Smooth muscle cell (in vitro differentiated cells): Measurements from ENCODE around the gene PRKG1. TPM values are rescaled to one million over a fixed set of nuclear protein-coding genes. Genes with fewer than 3 reads are reported as not detected.

ENCODE experiments used
- DNase-seq: peaks from one replicate; lab custom pipeline; 2025; ENCODE audit not compliant: unreplicated experiment; lab: John Stamatoyannopoulos, UW
- H2AFZ ChIP-seq: fragments of 200-600 bp; sonication (generic); 2 replicates; pipeline ENCODE4 v1.6.0; 2016; ENCODE audit warnings: antibody characterized with exemption, low read depth, mild to moderate bottlenecking
- H3F3A ChIP-seq: fragments of 200-600 bp; sonication (generic); 2 replicates; pipeline ENCODE4 v1.6.0; 2017; ENCODE audit warnings: antibody characterized with exemption, low read depth
- H3K27ac ChIP-seq: fragments of 200-600 bp; sonication (generic); 2 replicates; pipeline ENCODE4 v1.5.1; 2016; ENCODE audit warnings: low read depth, mild to moderate bottlenecking
- H3K27me3 ChIP-seq: fragments of 200-600 bp; sonication (generic); 2 replicates; pipeline ENCODE4 v1.6.1; 2016; ENCODE audit warnings: low read depth, mild to moderate bottlenecking
- H3K36me3 ChIP-seq: fragments of 200-600 bp; sonication (generic); 2 replicates; pipeline ENCODE4 v1.5.1; 2016; ENCODE audit warnings: low read depth
- H3K4me1 ChIP-seq: fragments of 200-600 bp; sonication (generic); 2 replicates; pipeline ENCODE4 v1.5.1; 2016; ENCODE audit warnings: low read depth
- H3K4me2 ChIP-seq: fragments of 200-600 bp; sonication (generic); 2 replicates; pipeline ENCODE4 v1.6.0; 2016; ENCODE audit warnings: mild to moderate bottlenecking
- H3K4me3 ChIP-seq: fragments of 200-600 bp; sonication (generic); 2 replicates; pipeline ENCODE4 v1.5.1; 2016; ENCODE audit warnings: mild to moderate bottlenecking
- H3K79me2 ChIP-seq: fragments of 200-600 bp; sonication (generic); 2 replicates; pipeline ENCODE4 v1.6.0; 2016; ENCODE audit warnings: low read depth, mild to moderate bottlenecking
- H3K9ac ChIP-seq: fragments of 200-600 bp; sonication (generic); 2 replicates; pipeline ENCODE4 v1.6.0; 2016; ENCODE audit warnings: low read depth
- H3K9me3 ChIP-seq: fragments of 200-600 bp; sonication (generic); replicated peaks from 2 replicates; pipeline ENCODE4 v1.5.1; 2016; ENCODE audit warnings: low read depth
- H4K20me1 ChIP-seq: fragments of 200-600 bp; sonication (generic); 2 replicates; pipeline ENCODE4 v1.6.0; 2016; ENCODE audit warnings: low read depth
- WGBS: methylation state at CpG from one replicate; pipeline ENCODE4 v1.1.7; 2016; ENCODE audit warnings: low lambda C conversion rate; 5-methylcytosine and 5-hydroxymethylcytosine counted together
- polyA plus RNA-seq: library from polyadenylated mRNA; unstranded; fragments of >200 nt; fragmentation: Nextera tagmentation; extraction: Ambion mirVana; gene quantifications from 2 replicates; pipeline ENCODE4 v1.2.1, GENCODE V29; 2016
- total RNA-seq: library from RNA; depleted of rRNA; stranded (reverse); fragments of >200 nt; gene quantifications from 2 replicates; pipeline ENCODE4 v1.2.3, GENCODE V29; 2014
- TF ChIP-seq, protein P1 (sequence below): fragments of 200-600 bp; sonication (generic); IDR thresholded peaks from 2 replicates; pipeline ENCODE4 v1.5.1; 2017; ENCODE audit warnings: borderline replicate concordance, mild to moderate bottlenecking, antibody characterized with exemption; ENCODE audit not compliant: insufficient read depth, poor library complexity, severe bottlenecking

Gene PRKG1
- total and polyA plus RNA-seq, 2 experiments from 2014 or later, result 7.2 to 13.4 TPM

DNA sequence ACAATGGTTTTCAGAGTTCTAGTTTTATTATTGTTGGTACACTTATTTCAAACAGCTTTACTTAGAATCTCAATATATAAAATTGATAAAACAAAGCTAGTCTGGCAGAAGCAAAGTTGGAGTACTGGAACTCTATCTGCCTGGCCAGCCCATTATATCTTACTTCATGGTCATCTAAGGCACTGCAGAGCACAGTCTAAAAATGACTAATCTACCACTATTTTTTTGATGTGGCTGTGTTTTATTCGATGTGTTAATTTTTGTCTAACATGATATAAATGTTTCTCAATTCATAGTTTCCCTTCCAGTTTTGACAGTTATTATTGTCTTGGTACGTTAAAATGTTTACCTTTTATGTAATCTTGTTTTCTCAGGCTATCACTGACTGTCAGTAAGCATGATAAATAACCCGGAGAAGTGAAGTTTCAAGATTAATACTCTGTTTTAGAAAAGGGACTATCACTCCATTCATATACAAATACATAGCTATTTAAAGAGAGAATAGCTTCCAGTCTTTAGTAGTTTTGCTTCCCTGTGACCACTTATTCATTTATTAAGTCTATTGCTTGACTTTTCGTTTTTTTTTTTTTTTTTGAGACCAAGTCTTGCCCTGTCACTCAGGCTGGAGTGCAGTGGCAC is 685.7 kb downstream of the PRKG1 start:
- 73% methylated on average over 4 of the region's 4 CpGs for WGBS
- Histone ChIP-seq H3K4me2 (no peak overlapping the region), H3K79me2 (no peaks in the 10 kb centered on the region), H2AFZ (no peak overlapping the region), H3K36me3 (no peaks in the 10 kb centered on the region), H3K4me3 (no peak overlapping the region), H3K27me3 (no peaks in the 10 kb centered on the region), H3K4me1 (no peaks in the 10 kb centered on the region), H3K27ac (no peak overlapping the region), H4K20me1 (no peaks in the 10 kb centered on the region), H3K9me3 (no peaks in the 10 kb centered on the region), H3K9ac (no peak overlapping the region), H3F3A (no peaks in the 10 kb centered on the region)
- TF ChIP-seq, protein P1, sequence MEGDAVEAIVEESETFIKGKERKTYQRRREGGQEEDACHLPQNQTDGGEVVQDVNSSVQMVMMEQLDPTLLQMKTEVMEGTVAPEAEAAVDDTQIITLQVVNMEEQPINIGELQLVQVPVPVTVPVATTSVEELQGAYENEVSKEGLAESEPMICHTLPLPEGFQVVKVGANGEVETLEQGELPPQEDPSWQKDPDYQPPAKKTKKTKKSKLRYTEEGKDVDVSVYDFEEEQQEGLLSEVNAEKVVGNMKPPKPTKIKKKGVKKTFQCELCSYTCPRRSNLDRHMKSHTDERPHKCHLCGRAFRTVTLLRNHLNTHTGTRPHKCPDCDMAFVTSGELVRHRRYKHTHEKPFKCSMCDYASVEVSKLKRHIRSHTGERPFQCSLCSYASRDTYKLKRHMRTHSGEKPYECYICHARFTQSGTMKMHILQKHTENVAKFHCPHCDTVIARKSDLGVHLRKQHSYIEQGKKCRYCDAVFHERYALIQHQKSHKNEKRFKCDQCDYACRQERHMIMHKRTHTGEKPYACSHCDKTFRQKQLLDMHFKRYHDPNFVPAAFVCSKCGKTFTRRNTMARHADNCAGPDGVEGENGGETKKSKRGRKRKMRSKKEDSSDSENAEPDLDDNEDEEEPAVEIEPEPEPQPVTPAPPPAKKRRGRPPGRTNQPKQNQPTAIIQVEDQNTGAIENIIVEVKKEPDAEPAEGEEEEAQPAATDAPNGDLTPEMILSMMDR, result no peak
- no peak for DNase-seq

DNA sequence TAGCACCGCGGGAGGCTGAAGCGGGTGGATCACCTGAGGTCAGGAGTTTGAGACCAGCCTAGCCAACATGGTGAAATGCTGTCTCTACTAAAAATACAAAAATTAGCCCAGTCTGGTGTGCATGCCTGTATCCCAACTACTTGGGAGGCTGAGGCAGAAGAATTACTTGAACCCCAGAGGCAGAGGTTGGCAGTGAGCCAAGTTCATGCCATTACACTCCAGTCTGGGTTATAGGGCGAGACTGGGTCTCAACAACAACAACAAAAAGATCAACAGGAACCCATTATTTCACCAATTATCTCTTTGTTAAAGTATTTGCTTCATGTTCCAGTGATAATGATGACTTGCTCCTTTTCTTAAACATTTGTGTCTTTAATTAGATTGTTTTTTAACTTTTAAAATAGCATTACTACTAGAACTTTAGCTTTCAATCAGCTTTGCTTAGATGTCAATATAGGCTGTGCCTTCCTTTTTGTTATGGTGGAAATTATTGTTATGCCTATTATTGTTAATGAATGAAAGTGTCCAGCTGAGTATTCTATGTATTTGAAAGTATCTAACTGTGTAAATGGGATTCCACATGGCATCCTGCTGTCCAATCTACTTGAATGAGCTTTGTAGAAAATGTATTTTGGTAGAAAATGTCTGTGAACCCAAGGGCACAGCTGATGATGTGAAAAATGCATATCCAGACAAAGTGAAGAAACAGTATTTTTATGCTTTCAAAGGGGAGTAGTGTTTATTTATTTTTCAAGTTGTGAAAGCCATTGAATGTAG is 686.8 kb downstream of the PRKG1 start:
- WGBS, result 95% methylated on average over 4 of the region's 4 CpGs

DNA sequence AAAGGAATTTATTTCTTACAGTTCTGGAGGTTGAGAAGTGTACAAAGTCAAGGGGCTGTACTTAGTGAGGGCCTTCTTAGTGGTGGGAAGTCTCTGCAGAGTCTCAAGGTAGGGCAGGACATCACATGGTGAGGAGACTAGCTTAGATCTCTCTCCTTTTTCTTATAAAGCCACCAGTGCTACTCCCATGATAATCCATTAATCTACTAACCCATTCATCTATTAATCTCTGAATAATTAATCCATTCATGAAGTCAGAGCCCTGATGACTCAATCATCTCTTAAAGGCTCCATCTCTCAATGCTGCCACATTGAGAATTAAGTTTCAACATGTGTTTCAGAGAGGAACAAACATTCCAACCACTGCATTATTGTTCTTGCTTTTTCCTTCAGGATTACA is 689.5 kb downstream of the PRKG1 start:
- no peak overlapping the region for H3K9ac ChIP-seq
- no peak overlapping the region for H3K27ac ChIP-seq
- H3K4me3 ChIP-seq, result no peak overlapping the region
- H2AFZ ChIP-seq, result no peak overlapping the region
- TF ChIP-seq, protein P1, result no peak
- H3F3A ChIP-seq, result no peaks in the 10 kb centered on the region
- H3K4me1 ChIP-seq, result no peaks in the 10 kb centered on the region
- H3K79me2 ChIP-seq, result no peaks in the 10 kb centered on the region
- H3K36me3 ChIP-seq, result no peaks in the 10 kb centered on the region
- no peak for DNase-seq
- H3K27me3 ChIP-seq, result no peaks in the 10 kb centered on the region
- H3K4me2 ChIP-seq, result no peak overlapping the region
- H4K20me1 ChIP-seq, result no peaks in the 10 kb centered on the region
- no peaks in the 10 kb centered on the region for H3K9me3 ChIP-seq

More for the DNA sequence above, 686.8 kb downstream of the PRKG1 start:
- Histone ChIP-seq H2AFZ (no peak overlapping the region), H3K27ac (no peak overlapping the region), H4K20me1 (no peaks in the 10 kb centered on the region), H3K4me2 (no peak overlapping the region), H3K9me3 (no peaks in the 10 kb centered on the region), H3K36me3 (no peaks in the 10 kb centered on the region), H3K27me3 (no peaks in the 10 kb centered on the region), H3K4me3 (no peak overlapping the region), H3K4me1 (no peaks in the 10 kb centered on the region), H3K9ac (no peak overlapping the region), H3K79me2 (no peaks in the 10 kb centered on the region), H3F3A (no peaks in the 10 kb centered on the region)
- DNase-seq, result no peak
- TF ChIP-seq, protein P1, result no peak
